LNCaP clone FGC (cell line): ENCODE results near the gene MORN1.
"Not testable (repeated sequence)": the region's sequence is repeated elsewhere in the genome, so short reads cannot be mapped to it uniquely, and the experiment has no call there.

Experiments
- DNase-seq: peaks from one replicate; pipeline ENCODE4 v3.0.0-alpha.2; 2011; ENCODE audit warnings: low read depth
- H3K4me3 ChIP-seq: 2 replicates; pipeline ENCODE4 v1.5.1; 2011; ENCODE audit warnings: mild to moderate bottlenecking, low read depth, low read length, control low read depth
- CTCF ChIP-seq: IDR thresholded peaks from 2 replicates; pipeline ENCODE4 v1.5.1; 2012; ENCODE audit warnings: mild to moderate bottlenecking; ENCODE audit not compliant: control insufficient read depth, insufficient read depth; ENCODE audit errors: extremely low read depth

MORN1 gene

DNA sequence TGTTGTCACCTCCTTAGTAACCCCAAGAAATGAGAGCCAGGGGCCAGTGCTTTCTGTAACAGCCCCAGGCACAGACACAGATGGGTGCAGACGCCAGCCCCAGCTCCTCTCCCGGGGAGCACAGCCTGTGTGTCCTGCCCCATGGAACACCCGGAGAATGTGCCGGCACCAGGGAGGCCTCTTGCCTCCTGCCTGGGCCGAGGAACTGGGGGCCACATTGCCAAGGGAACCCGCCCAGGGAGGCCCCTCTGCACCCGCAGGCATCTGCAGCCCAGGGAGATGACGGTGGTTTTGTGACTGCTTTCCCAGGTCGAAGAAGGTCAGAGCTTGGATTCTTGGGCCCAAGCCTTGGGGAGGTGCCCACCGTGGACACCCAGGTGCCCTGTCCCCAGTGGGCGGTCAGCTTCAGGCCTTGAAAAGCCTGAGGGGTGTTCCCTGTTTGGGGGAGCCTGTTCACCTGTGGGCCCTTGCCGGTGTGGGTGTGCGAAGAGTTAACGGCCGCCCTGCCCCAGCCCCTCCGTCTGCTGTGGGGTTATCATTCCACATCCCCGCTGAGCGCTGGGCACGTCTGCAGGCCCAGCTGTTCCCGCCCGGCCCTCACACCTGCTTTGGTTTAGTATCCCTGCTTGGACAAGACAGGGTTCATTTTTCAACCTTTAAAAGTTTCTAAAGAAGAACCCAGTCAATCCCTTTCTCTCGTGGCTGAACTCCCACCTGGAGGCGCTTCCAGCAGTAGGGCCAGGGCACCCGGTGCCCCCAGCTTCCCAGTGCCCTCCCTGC lies 62.5 kb downstream of the MORN1 start:
- no peak for DNase-seq
- TF ChIP-seq CTCF = no peak
- H3K4me3 ChIP-seq = no peak overlapping the region

DNA sequence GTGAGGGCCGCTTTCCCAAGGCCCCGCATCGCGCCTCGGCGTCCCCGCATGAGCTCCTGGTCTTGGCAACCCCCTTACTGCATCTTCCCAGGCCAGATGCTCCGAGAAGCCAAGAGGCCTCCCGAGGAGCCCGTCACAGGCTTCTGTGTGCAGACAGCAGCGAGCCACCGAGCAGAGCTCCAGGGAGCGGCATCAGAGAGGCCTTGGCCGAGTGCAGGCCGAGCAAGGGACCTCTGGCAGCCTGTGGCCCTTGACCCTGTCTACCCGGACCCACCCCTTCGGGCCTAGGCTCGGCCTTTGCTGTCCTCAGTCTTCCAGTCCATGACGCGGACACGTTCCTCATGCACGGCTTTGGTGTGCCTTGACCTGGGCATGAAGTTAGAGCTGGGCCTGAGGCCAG lies 63.5 kb downstream of the MORN1 start:
- no peak for TF ChIP-seq CTCF
- H3K4me3 ChIP-seq = no peak overlapping the region
- no peak for DNase-seq

- DNase-seq, H3K4me3 ChIP-seq: not testable (repeated sequence)
Observed at GRCh38 chr1:2327162-2327561, 64.2 kb downstream of the MORN1 start.

GRCh38 chr1:2326524-2326923 lies 64.8 kb downstream of the MORN1 start:
- no peak for DNase-seq
- no peak overlapping the region for H3K4me3 ChIP-seq
- 0 out of 2 replicates have a peak, but pooled peaks have one; percentile 6 for TF ChIP-seq CTCF

DNA sequence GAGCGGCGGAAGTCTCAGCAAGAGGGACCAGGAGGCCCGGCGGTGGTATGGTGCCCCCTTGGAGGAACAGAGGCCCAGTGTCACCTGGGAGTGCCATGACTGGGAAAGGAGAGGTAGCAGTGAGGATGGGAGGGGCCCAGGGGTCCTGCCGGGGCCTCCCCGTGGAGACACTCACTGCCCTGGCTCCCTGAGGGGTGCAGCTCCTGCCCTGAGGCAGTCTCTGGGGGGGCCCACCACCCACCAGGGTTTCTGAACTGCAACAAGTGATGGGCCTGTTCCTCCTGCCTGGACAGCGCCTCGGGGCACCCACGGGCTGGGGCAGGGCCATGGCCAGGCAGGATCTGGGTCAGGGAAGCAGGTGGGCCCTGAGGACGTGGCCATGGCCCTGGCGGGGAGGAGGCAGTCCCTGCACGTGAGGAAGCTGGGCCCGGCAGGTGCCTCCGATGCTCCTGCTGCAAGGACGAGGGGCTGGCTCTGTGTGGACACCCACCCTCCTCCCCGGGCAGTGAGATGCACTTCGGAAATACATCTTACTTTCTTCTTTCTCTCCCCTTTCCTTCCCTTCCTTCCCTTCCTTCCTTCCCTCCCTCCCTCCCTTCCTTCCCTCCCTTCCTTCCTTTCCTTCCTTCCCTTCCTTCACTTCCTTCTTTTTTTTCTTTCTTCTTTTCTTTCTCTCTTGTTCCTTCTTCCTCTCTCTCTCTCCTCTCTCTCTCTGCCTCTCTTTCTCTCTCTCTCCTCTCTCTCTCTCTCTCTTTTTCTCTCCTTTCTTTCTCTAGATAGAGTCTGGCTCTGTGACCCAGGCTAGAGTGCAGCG lies 66.6 kb downstream of the MORN1 start:
- no peak overlapping the region for H3K4me3 ChIP-seq
- no peak for TF ChIP-seq CTCF

GRCh38 chr1:2323451-2323974 lies 67.8 kb downstream of the MORN1 start:
- TF ChIP-seq CTCF = no peak
- no peak for DNase-seq
- H3K4me3 ChIP-seq = no peak overlapping the region

More for the DNA sequence above, 66.6 kb downstream of the MORN1 start:
- DNase-seq = no peak

DNA sequence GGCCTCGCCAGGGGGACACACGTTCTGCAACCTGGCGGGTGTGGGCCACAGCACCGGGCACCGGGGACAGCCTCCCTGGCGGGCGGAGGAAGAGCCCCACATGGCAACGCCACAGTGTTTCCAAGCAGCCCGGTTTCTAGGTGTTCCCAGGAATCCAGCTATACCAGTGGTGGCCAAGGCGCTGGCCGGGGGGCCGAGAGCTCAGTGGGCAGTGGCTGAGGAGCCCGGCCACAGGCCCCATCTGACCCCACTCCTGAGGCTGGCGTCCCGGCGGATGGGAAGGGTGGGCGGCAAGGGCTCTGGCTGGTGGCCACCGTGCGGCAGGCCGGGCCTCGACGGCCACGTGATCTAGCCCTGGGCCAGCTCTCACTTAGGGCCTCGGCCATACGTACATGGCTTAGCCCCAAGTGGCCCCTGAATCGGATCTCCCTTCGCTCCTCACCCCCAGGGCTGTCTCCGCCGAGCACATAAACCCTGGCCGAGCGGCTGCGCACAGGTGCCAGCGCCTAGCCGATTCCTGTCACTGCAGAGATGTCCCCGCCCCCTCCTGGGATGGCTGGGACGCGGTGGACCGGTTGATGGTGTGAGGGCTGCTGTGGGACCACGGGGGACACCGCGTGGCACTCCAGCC lies 68.7 kb downstream of the MORN1 start:
- no peak for DNase-seq
- H3K4me3 ChIP-seq = no peak overlapping the region

More for the DNA sequence above, 68.7 kb downstream of the MORN1 start:
- no peak for TF ChIP-seq CTCF
